A549 (cell line): Measurements from ENCODE around the gene SH3BGR. TPM values are rescaled to one million over a fixed set of nuclear protein-coding genes. Genes with fewer than 3 reads are reported as not detected.

Experiments used
- ATAC-seq, 2 experiments: fragments of 200-7000 bp in 1 of 2; fragments of >200 bp in 1 of 2; cut with Nextera tagmentation in 1 of 2; cut with Tn5 transposase in 1 of 2; 3 replicates each; pipeline versions ENCODE4 v1.8.0 to v1.9.1; 2018 to 2020; ENCODE audit warnings: mild to moderate bottlenecking in 1 of 2, moderate library complexity in 1 of 2
- CTCF ChIA-PET: fragments of 300-600 bp; sonication (Branson Sonifier 250); formaldehyde crosslinking; extraction: SDS; loops from one replicate; lab custom pipeline; 2021; ENCODE audit warnings: antibody characterized with exemption, inconsistent platforms; lab: Yijun Ruan, JAX
- POLR2A ChIA-PET: fragments of 350-600 bp; formaldehyde crosslinking; extraction: SDS; loops from one replicate; lab custom pipeline; 2021; ENCODE audit warnings: antibody characterized with exemption, inconsistent platforms; lab: Yijun Ruan, JAX
- DNase-seq, 2 experiments: peaks; one replicate each; pipeline versions ENCODE4 v3.0.0 to v3.0.0-alpha.2; 2011 to 2016; ENCODE audit warnings: low read depth in 1 of 2, low spot score in 1 of 2
- FAIRE-seq: peaks from 2 replicates; lab custom pipeline; 2011; peaks lifted over from hg19 to GRCh38; lab: Jason Lieb, UNC
- H3K27ac ChIP-seq, 2 experiments: fragments of >200 bp; sonication (Bioruptor Twin); formaldehyde crosslinking; 3 replicates each; pipeline ENCODE4 v1.5.1; 2016 to 2017
- H3K4me1 ChIP-seq: fragments of >200 bp; sonication (Bioruptor Twin); formaldehyde crosslinking; 3 replicates; pipeline ENCODE4 v1.6.1; 2016
- H3K4me2 ChIP-seq: fragments of >200 bp; sonication (Bioruptor Twin); formaldehyde crosslinking; 3 replicates; pipeline ENCODE4 v1.6.1; 2016
- H3K4me3 ChIP-seq: fragments of >200 bp; sonication (Bioruptor Twin); formaldehyde crosslinking; 3 replicates; pipeline ENCODE4 v1.5.1; 2016
- H3K9me3 ChIP-seq: fragments of >200 bp; sonication (Bioruptor Twin); formaldehyde crosslinking; 3 replicates; pipeline ENCODE4 v1.6.1; 2016
- BCL3 ChIP-seq: fragments of >200 bp; sonication (Bioruptor Twin); formaldehyde crosslinking; IDR thresholded peaks from 3 replicates; pipeline ENCODE4 v1.6.1; 2016
- BHLHE40 ChIP-seq: IDR thresholded peaks from 2 replicates; pipeline ENCODE4 v1.6.1; 2012; ENCODE audit warnings: low read depth, low read length, inconsistent platforms
- CBX2 ChIP-seq: fragments of 200-600 bp; sonication (generic); IDR thresholded peaks from 2 replicates; pipeline ENCODE4 v1.6.1; 2016; ENCODE audit warnings: low read depth, mild to moderate bottlenecking, borderline replicate concordance
- CHD2 ChIP-seq: fragments of 150-350 bp; IDR thresholded peaks from 2 replicates; pipeline ENCODE4 v1.6.1; 2014; ENCODE audit warnings: low read length; ENCODE audit not compliant: partially characterized antibody
- EHMT2 ChIP-seq: fragments of 200-600 bp; sonication (generic); IDR thresholded peaks from 2 replicates; pipeline ENCODE4 v1.6.1; 2016; ENCODE audit warnings: antibody characterized with exemption, low read depth, mild to moderate bottlenecking, moderate library complexity
- FOSL2 ChIP-seq, 2 experiments: fragments of 450-650 bp in 1 of 2; fragments of >200 bp in 1 of 2; sonication (Bioruptor Twin) in 1 of 2; formaldehyde crosslinking; IDR thresholded peaks; 2 replicates each; pipeline versions ENCODE4 v1.5.0 to v1.6.1; 2016 to 2020; ENCODE audit warnings: mild to moderate bottlenecking in 1 of 2, moderate library complexity in 1 of 2
- GATA3 ChIP-seq: IDR thresholded peaks from 2 replicates; pipeline ENCODE4 v1.6.1; 2012; ENCODE audit warnings: borderline replicate concordance
- HEYL ChIP-seq: fragments of 250-450 bp; sonication (Bioruptor Pico); IDR thresholded peaks from 2 replicates; pipeline ENCODE4 v1.8.0; 2021; ENCODE audit warnings: mild to moderate bottlenecking, moderate library complexity
- HOXA7 ChIP-seq: fragments of 250-450 bp; sonication (Bioruptor Pico); IDR thresholded peaks from 2 replicates; pipeline ENCODE4 v1.5.0; 2020; ENCODE audit warnings: mild to moderate bottlenecking, moderate library complexity
- HOXB13 ChIP-seq: fragments of 250-450 bp; sonication (Bioruptor Pico); IDR thresholded peaks from 2 replicates; pipeline ENCODE4 v1.5.0; 2020; ENCODE audit warnings: low read depth, mild to moderate bottlenecking, moderate library complexity
- KDM5A ChIP-seq: fragments of 200-600 bp; sonication (generic); IDR thresholded peaks from 2 replicates; pipeline ENCODE4 v1.6.1; 2016; ENCODE audit warnings: antibody characterized with exemption, mild to moderate bottlenecking
- MAFK ChIP-seq: fragments of 450-650 bp; IDR thresholded peaks from 2 replicates; pipeline ENCODE4 v1.6.1; 2014; ENCODE audit not compliant: partially characterized antibody
- NFE2L2 ChIP-seq: fragments of 150-350 bp; conservative IDR thresholded peaks from 2 replicates; pipeline ENCODE4 v1.6.1; 2014; ENCODE audit warnings: low read length
- NPAS2 ChIP-seq: fragments of 250-450 bp; sonication (Bioruptor Pico); IDR thresholded peaks from 2 replicates; pipeline ENCODE4 v1.8.0; 2022; ENCODE audit warnings: mild to moderate bottlenecking, moderate library complexity, borderline replicate concordance
- PHF8 ChIP-seq: fragments of 200-600 bp; sonication (generic); IDR thresholded peaks from 2 replicates; pipeline ENCODE4 v1.6.1; 2016; ENCODE audit warnings: low read depth, mild to moderate bottlenecking, antibody characterized with exemption, moderate library complexity, borderline replicate concordance
- POLR2A ChIP-seq: IDR thresholded peaks from 2 replicates; pipeline ENCODE4 v1.6.1; 2012; ENCODE audit warnings: mild to moderate bottlenecking, low read length
- RFX5 ChIP-seq: fragments of 450-650 bp; IDR thresholded peaks from 2 replicates; pipeline ENCODE4 v1.7.1; 2014; ENCODE audit warnings: antibody characterized with exemption, mild to moderate bottlenecking, moderate library complexity
- SMC3 ChIP-seq: fragments of >200 bp; sonication (Bioruptor Twin); formaldehyde crosslinking; IDR thresholded peaks from 3 replicates; pipeline ENCODE4 v1.6.1; 2018; ENCODE audit warnings: inconsistent platforms
- TP53 ChIP-seq: fragments of 250-450 bp; sonication (Bioruptor Pico); IDR thresholded peaks from 2 replicates; pipeline ENCODE4 v1.5.0; 2021; ENCODE audit warnings: mild to moderate bottlenecking, moderate library complexity
- ZC3H11A ChIP-seq: fragments of 450-650 bp; IDR thresholded peaks from 2 replicates; pipeline ENCODE4 v1.6.1; 2014; ENCODE audit warnings: antibody characterized with exemption, mild to moderate bottlenecking
- ZFP36 ChIP-seq: fragments of 450-650 bp; IDR thresholded peaks from 2 replicates; pipeline ENCODE4 v1.6.1; 2014; ENCODE audit warnings: borderline replicate concordance; ENCODE audit not compliant: partially characterized antibody
- ZNF302 ChIP-seq: fragments of 250-450 bp; sonication (Bioruptor Pico); IDR thresholded peaks from 2 replicates; pipeline ENCODE4 v1.9.0; 2021; ENCODE audit warnings: inconsistent platforms, mild to moderate bottlenecking, moderate library complexity
- WGBS: methylation state at CpG from one replicate; pipeline ENCODE4 v1.1.6; 2017; ENCODE audit errors: missing lambda C conversion rate; 5-methylcytosine and 5-hydroxymethylcytosine counted together
- polyA plus RNA-seq, 4 experiments: library from polyadenylated mRNA; depleted of rRNA in 3 of 4; stranded (reverse); fragments of >200 nt; fragmentation: RNase III in 1 of 4; extraction: RNeasy Plus Mini Kit Qiagen cat#74134 plus additional on column Dnase treatment in 1 of 4; gene quantifications; 2 replicates in 3 of 4; 3 replicates in 1 of 4; pipeline ENCODE4 v1.2.3, GENCODE V29; 2011 to 2017
- TF ChIP-seq, protein P1 (sequence below): fragments of >200 bp; sonication (Bioruptor Twin); formaldehyde crosslinking; IDR thresholded peaks from 2 replicates; pipeline ENCODE4 v1.6.1; 2016
- TF ChIP-seq, protein P2 (sequence below): IDR thresholded peaks from 2 replicates; pipeline ENCODE4 v1.6.1; 2012
- TF ChIP-seq, protein P3 (sequence below): IDR thresholded peaks from 2 replicates; pipeline ENCODE4 v1.6.1; 2012
- TF ChIP-seq, protein P4 (sequence below): fragments of 250-450 bp; sonication (Bioruptor Pico); IDR thresholded peaks from 2 replicates; pipeline ENCODE4 v1.5.0; 2020; ENCODE audit warnings: low read depth, mild to moderate bottlenecking, moderate library complexity

SH3BGR gene
- polyA plus RNA-seq, 2 of the 4 experiments (the other 2 are of a cell fraction) = 1.0 to 3.0 TPM

DNA sequence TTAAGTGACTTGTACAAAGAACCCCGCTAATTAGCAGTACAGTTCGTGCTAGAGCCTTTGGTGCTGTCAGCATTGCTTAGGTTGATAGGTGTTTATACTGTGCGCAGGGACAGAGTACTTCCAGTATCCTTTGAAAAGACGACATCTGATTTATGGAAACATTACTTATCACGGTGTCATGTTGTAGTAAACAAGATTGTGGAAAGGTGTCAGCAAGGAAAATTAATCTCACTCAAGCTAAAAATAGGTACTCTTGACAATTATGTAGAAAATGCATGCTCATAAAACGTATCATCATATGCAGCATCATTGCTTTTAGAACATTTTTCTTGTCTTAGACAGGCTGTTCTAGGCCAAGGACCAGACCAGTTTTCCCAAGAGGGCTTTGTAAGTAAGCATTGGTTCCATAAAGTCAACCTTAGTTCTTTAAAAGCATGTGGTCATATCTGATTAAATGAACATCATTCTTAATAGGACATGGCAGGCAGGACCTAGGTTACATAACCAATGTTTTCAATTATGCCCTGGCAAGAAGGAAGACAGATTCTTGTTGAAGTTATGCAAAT lies 33.0 kb downstream of the SH3BGR start:
- 69% methylated on average over 6 of the region's 6 CpGs for WGBS
- Histone ChIP-seq H3K4me2 (no peak overlapping the region), H3K9me3 (no peaks in the 10 kb centered on the region), H3K4me1 (0 out of 3 replicates have a peak, but pooled peaks cover 5% of the 10 kb centered on the region), H3K4me3 (no peak overlapping the region), H3K27ac (no peak overlapping the region)
- no peak for ATAC-seq
- DNase-seq = no peak
- ChIA-PET CTCF (no interaction called here), POLR2A (no interaction called here)
- FAIRE-seq = no peak
- TF ChIP-seq, protein P1, sequence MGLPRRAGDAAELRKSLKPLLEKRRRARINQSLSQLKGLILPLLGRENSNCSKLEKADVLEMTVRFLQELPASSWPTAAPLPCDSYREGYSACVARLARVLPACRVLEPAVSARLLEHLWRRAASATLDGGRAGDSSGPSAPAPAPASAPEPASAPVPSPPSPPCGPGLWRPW = no peak
- TF ChIP-seq NFE2L2 = no peak
- TF ChIP-seq, protein P2, sequence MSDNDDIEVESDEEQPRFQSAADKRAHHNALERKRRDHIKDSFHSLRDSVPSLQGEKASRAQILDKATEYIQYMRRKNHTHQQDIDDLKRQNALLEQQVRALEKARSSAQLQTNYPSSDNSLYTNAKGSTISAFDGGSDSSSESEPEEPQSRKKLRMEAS = no peak
- no peak for TF ChIP-seq POLR2A
- no peak for TF ChIP-seq BCL3

DNA sequence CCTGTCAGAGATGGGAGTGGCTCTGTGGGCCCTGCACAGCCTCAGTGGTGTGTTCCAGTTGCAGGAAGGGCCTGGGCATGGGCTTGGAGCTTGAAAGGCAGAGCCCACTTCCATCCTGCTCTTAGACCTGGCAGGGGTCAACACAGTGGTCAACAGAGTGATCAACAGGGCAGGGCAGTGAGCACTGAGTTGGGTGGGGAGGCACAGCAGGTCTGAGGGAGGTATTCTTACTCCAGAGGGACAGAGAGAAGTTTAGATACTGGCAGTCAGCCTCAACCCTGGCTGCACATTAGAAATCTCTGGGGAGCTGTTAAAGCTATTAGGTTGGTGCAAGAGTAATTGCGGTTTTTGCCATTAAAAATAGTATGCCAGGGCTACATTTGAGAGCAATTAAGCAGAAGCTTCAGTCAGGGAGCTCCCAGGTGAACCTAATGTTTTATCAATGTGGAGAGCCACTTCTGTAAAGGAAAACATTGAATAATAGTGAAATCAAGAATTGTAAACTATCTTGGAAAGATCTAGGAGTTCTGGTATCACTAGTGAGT lies 37.7 kb downstream of the SH3BGR start:
- Histone ChIP-seq H3K9me3 (no peaks in the 10 kb centered on the region), H3K27ac (no peak overlapping the region), H3K4me1 (no peaks in the 10 kb centered on the region), H3K4me3 (no peak overlapping the region), H3K4me2 (no peak overlapping the region)
- POLR2A ChIA-PET = no interaction called here
- no peak for DNase-seq
- CTCF ChIA-PET = no interaction called here
- no peak for FAIRE-seq
- TF ChIP-seq HEYL (no peak), BHLHE40 (no peak), TP53 (CRISPR knock-in tag) (no peak), HOXA7 (CRISPR knock-in tag) (no peak), RFX5 (no peak), GATA3 (no peak), ZFP36 (no peak), HOXB13 (CRISPR knock-in tag) (no peak), CBX2 (no peak), CHD2 (no peak)
- TF ChIP-seq, protein P3, sequence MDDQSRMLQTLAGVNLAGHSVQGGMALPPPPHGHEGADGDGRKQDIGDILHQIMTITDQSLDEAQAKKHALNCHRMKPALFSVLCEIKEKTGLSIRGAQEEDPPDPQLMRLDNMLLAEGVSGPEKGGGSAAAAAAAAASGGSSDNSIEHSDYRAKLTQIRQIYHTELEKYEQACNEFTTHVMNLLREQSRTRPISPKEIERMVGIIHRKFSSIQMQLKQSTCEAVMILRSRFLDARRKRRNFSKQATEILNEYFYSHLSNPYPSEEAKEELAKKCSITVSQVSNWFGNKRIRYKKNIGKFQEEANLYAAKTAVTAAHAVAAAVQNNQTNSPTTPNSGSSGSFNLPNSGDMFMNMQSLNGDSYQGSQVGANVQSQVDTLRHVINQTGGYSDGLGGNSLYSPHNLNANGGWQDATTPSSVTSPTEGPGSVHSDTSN = no peak
- TF ChIP-seq, protein P1 = no peak
- no peak for ATAC-seq
- 25% methylated on average over 1 of the region's 1 CpG for WGBS

- no peak for TF ChIP-seq PHF8
- TF ChIP-seq MAFK = no peak
- POLR2A ChIA-PET = no interaction called here
- ATAC-seq (no peak), DNase-seq (no peak), FAIRE-seq (no peak)
- CTCF ChIA-PET = no interaction called here
- H3K4me1 ChIP-seq = no peaks in the 10 kb centered on the region
- no peak overlapping the region for H3K4me2 ChIP-seq
- H3K27ac ChIP-seq = no peak overlapping the region
- 38% methylated on average over 1 of the region's 1 CpG for WGBS
- peaks cover 2% of the 10 kb centered on the region; the same call in 1 of the 3 replicates for H3K9me3 ChIP-seq
- no peak overlapping the region for H3K4me3 ChIP-seq
Measured at GRCh38 chr21:39499156-39499555, 47.4 kb downstream of the SH3BGR start.

DNA sequence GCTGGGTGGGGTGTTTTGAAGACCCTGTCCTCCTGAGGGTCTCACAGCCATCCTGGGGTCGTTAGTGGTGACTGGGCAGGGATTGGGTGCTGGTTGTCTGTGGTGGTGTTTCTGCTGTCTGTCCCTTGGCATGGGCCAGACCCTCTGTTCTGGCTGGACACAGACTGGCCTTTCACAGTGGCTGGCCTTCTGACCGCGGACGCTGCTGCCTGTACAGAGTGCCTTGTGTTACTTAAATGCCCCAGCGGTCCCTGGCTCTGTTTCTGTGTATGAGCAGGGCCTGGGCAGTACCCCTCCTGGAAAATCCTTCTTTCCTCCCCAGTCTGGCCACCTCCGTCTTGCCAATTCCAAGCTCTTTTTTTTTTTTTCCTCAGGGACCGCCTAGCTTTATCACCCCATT lies 50.9 kb downstream of the SH3BGR start:
- Histone ChIP-seq H3K4me2 (no peak overlapping the region), H3K27ac (no peak overlapping the region), H3K9me3 (no peaks in the 10 kb centered on the region), H3K4me3 (no peak overlapping the region), H3K4me1 (no peaks in the 10 kb centered on the region)
- FAIRE-seq (no peak), DNase-seq (no peak), ATAC-seq (no peak)
- 73% methylated on average over 6 of the region's 7 CpGs for WGBS
- ChIA-PET CTCF (interaction anchor here (1.0 to 1.8 kb wide), 3 partner anchors 15 to 214 kb away, joined by 3 to 7 read pairs (median 3); no protein-coding TSS in a partner anchor), POLR2A (no interaction called here)
- TF ChIP-seq, protein P4, sequence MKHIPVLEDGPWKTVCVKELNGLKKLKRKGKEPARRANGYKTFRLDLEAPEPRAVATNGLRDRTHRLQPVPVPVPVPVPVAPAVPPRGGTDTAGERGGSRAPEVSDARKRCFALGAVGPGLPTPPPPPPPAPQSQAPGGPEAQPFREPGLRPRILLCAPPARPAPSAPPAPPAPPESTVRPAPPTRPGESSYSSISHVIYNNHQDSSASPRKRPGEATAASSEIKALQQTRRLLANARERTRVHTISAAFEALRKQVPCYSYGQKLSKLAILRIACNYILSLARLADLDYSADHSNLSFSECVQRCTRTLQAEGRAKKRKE (CRISPR knock-in tag) = no peak
- TF ChIP-seq EHMT2 = no peak
- TF ChIP-seq ZNF302 = no peak
- no peak for TF ChIP-seq KDM5A
- TF ChIP-seq ZC3H11A = no peak
- TF ChIP-seq NPAS2 (CRISPR knock-in tag) = no peak
- TF ChIP-seq MAFK = no peak
- TF ChIP-seq, protein P2 = no peak
- TF ChIP-seq, protein P1 = no peak
- TF ChIP-seq FOSL2 (IDR thresholded peaks at IDR 0.05) = no peak
- TF ChIP-seq FOSL2 (CRISPR knock-in tag; IDR thresholded peaks at IDR 0.05) = no peak
- no peak for TF ChIP-seq SMC3
